Neural cell (in vitro differentiated cells): ENCODE results near the gene ADGRG3. TPM values are rescaled to one million over a fixed set of nuclear protein-coding genes. Genes with fewer than 3 reads are reported as not detected.

Experiments used
- H2AFZ ChIP-seq: fragments of 200-600, 300-800 bp; sonication (generic), shearing (Covaris generic); 2 replicates; pipeline ENCODE4 v1.6.0; 2014; ENCODE audit warnings: low read depth, mild to moderate bottlenecking, antibody characterized with exemption, low read length, moderate library complexity
- H3F3A ChIP-seq: fragments of 200-600 bp; shearing (Covaris generic); 2 replicates; pipeline ENCODE4 v1.6.1; 2016; ENCODE audit warnings: mild to moderate bottlenecking, moderate library complexity, mixed read lengths, antibody characterized with exemption, low read length; ENCODE audit not compliant: insufficient read depth, poor library complexity, severe bottlenecking
- H3K27ac ChIP-seq: fragments of 200-600, 300-800 bp; sonication (generic), shearing (Covaris generic); 2 replicates; pipeline ENCODE4 v1.5.1; 2014; ENCODE audit warnings: mild to moderate bottlenecking, low read length, moderate library complexity
- H3K27me3 ChIP-seq: fragments of 300-800, 200-600 bp; sonication (generic), shearing (Covaris generic); 2 replicates; pipeline ENCODE4 v1.6.0; 2014; ENCODE audit warnings: mild to moderate bottlenecking, low read depth, low read length, moderate library complexity; ENCODE audit not compliant: insufficient read depth
- H3K36me3 ChIP-seq: fragments of 300-800, 200-600 bp; sonication (generic), shearing (Covaris generic); 2 replicates; pipeline ENCODE4 v1.5.1; 2014; ENCODE audit warnings: mild to moderate bottlenecking, antibody characterized with exemption, low read length, moderate library complexity; ENCODE audit not compliant: insufficient read depth
- H3K4me2 ChIP-seq: fragments of 300-800, 200-600 bp; sonication (generic), shearing (Covaris generic); 2 replicates; pipeline ENCODE4 v1.6.0; 2014; ENCODE audit warnings: mild to moderate bottlenecking, low read length
- H3K4me3 ChIP-seq: fragments of 300-800, 200-600 bp; sonication (generic), shearing (Covaris generic); 2 replicates; pipeline ENCODE4 v1.5.1; 2014; ENCODE audit warnings: mild to moderate bottlenecking, low read length, moderate library complexity
- H3K79me2 ChIP-seq: fragments of 200-600 bp; shearing (Covaris generic); replicated peaks from 2 replicates; pipeline ENCODE4 v1.6.0; 2014; ENCODE audit warnings: mild to moderate bottlenecking, low read length, moderate library complexity; ENCODE audit not compliant: insufficient read depth
- H3K9ac ChIP-seq: fragments of 300-800, 200-600 bp; sonication (generic), shearing (Covaris generic); 2 replicates; pipeline ENCODE4 v1.6.1; 2016; ENCODE audit warnings: mild to moderate bottlenecking, low read length, mixed read lengths
- H3K9me2 ChIP-seq: fragments of 200-600 bp; shearing (Covaris generic); 2 replicates; pipeline ENCODE4 v1.6.1; 2016; ENCODE audit warnings: mild to moderate bottlenecking, low read length, mixed read lengths; ENCODE audit not compliant: insufficient read depth
- H3K9me3 ChIP-seq: fragments of 200-600, 300-800 bp; sonication (generic), shearing (Covaris generic); 2 replicates; pipeline ENCODE4 v1.6.1; 2016; ENCODE audit warnings: mild to moderate bottlenecking, mixed run types, low read length, moderate library complexity, mixed read lengths
- H4K20me1 ChIP-seq: fragments of 200-600 bp; shearing (Covaris generic); 2 replicates; pipeline ENCODE4 v1.6.1; 2016; ENCODE audit warnings: mild to moderate bottlenecking, mixed run types; ENCODE audit not compliant: insufficient read depth
- CTCF ChIP-seq: fragments of 450-650 bp; IDR thresholded peaks from 2 replicates; pipeline ENCODE4 v1.5.1; 2014; ENCODE audit warnings: antibody characterized with exemption, mild to moderate bottlenecking, moderate library complexity; ENCODE audit not compliant: poor library complexity, severe bottlenecking
- EP300 ChIP-seq: fragments of 450-650 bp; conservative IDR thresholded peaks from 2 replicates; pipeline ENCODE4 v1.6.1; 2014; ENCODE audit warnings: antibody characterized with exemption, mild to moderate bottlenecking, moderate library complexity; ENCODE audit not compliant: poor library complexity, severe bottlenecking
- EZH2 ChIP-seq: fragments of 200-600, 300-800 bp; shearing (Covaris generic), sonication (generic); IDR thresholded peaks from 2 replicates; pipeline ENCODE4 v1.6.1; 2014; ENCODE audit warnings: antibody characterized with exemption, low read length, borderline replicate concordance, mild to moderate bottlenecking; ENCODE audit not compliant: insufficient read depth, poor library complexity, severe bottlenecking
- MXI1 ChIP-seq: fragments of 450-650 bp; conservative IDR thresholded peaks from 2 replicates; pipeline ENCODE4 v1.6.1; 2014; ENCODE audit warnings: antibody characterized with exemption, mild to moderate bottlenecking; ENCODE audit not compliant: poor library complexity, severe bottlenecking
- POLR2AphosphoS5 ChIP-seq: IDR thresholded peaks from 2 replicates; pipeline ENCODE4 v1.6.1; 2012
- RAD21 ChIP-seq: fragments of 450-650 bp; conservative IDR thresholded peaks from 2 replicates; pipeline ENCODE4 v1.6.1; 2014; ENCODE audit warnings: antibody characterized with exemption, mild to moderate bottlenecking, moderate library complexity
- REST ChIP-seq: IDR thresholded peaks from 2 replicates; pipeline ENCODE4 v1.6.1; 2012; ENCODE audit warnings: borderline replicate concordance
- SMC3 ChIP-seq: fragments of 450-650 bp; conservative IDR thresholded peaks from 2 replicates; pipeline ENCODE4 v1.6.1; 2014; ENCODE audit warnings: antibody characterized with exemption, mild to moderate bottlenecking, moderate library complexity; ENCODE audit not compliant: poor library complexity
- TAF1 ChIP-seq: IDR thresholded peaks from 2 replicates; pipeline ENCODE4 v1.6.1; 2012; ENCODE audit warnings: low read depth
- polyA plus RNA-seq: library from polyadenylated mRNA; depleted of rRNA; stranded (reverse); fragments of >200 nt; gene quantifications from 2 replicates; pipeline ENCODE4 v1.2.3, GENCODE V29; 2014

The ADGRG3 gene
- polyA plus RNA-seq, 1 donor from 2014 or later, result 0.62 TPM

- no peaks in the 10 kb centered on the region for H3K79me2 ChIP-seq
- H4K20me1 ChIP-seq, result no peaks in the 10 kb centered on the region
- no peaks in the 10 kb centered on the region for H3K36me3 ChIP-seq
- H3F3A ChIP-seq, result no peaks in the 10 kb centered on the region
- H3K27me3 ChIP-seq, result no peaks in the 10 kb centered on the region
- no peak overlapping the region for H2AFZ ChIP-seq
- H3K9me2 ChIP-seq, result no peaks in the 10 kb centered on the region
- no peak overlapping the region for H3K4me3 ChIP-seq
- H3K27ac ChIP-seq, result no peak overlapping the region
- H3K4me2 ChIP-seq, result no peak overlapping the region
- H3K9ac ChIP-seq, result no peak overlapping the region
- TF ChIP-seq POLR2AphosphoS5, result no peak
- TF ChIP-seq SMC3, result no peak
- no peak for TF ChIP-seq EP300
- TF ChIP-seq TAF1, result no peak
- no peak for TF ChIP-seq EZH2
- TF ChIP-seq RAD21, result no peak
- no peak for TF ChIP-seq REST
- no peak for TF ChIP-seq MXI1
- TF ChIP-seq CTCF, result no peak
- H3K9me3 ChIP-seq, result no peaks in the 10 kb centered on the region
These were observed 9.7 kb downstream of the ADGRG3 start for GRCh38 chr16:57677622-57678369.

- H3K9me3 ChIP-seq, result no peaks in the 10 kb centered on the region
- H3K9me2 ChIP-seq, result no peaks in the 10 kb centered on the region
- no peak overlapping the region for H3K9ac ChIP-seq
- no peak overlapping the region for H2AFZ ChIP-seq
- no peak overlapping the region for H3K27ac ChIP-seq
- no peak overlapping the region for H3K4me2 ChIP-seq
- no peaks in the 10 kb centered on the region for H4K20me1 ChIP-seq
- no peaks in the 10 kb centered on the region for H3F3A ChIP-seq
- H3K4me3 ChIP-seq, result no peak overlapping the region
- H3K79me2 ChIP-seq, result no peaks in the 10 kb centered on the region
- H3K27me3 ChIP-seq, result no peaks in the 10 kb centered on the region
- no peaks in the 10 kb centered on the region for H3K36me3 ChIP-seq
- TF ChIP-seq REST (no peak), TAF1 (no peak), POLR2AphosphoS5 (no peak), EZH2 (no peak), EP300 (no peak), CTCF (no peak), RAD21 (no peak), SMC3 (no peak), MXI1 (no peak)
These were observed 10.9 kb downstream of the ADGRG3 start for GRCh38 chr16:57679016-57679415.
